HG02885 (cell line): ENCODE results near the gene FAM120A.

Experiments
- ATAC-seq: cut with Tn5 transposase; IDR thresholded peaks from one replicate; pipeline ENCODE4 v1.9.1; 2021; ENCODE audit warnings: mild to moderate bottlenecking; ENCODE audit not compliant: unreplicated experiment, poor library complexity

Gene FAM120A

DNA sequence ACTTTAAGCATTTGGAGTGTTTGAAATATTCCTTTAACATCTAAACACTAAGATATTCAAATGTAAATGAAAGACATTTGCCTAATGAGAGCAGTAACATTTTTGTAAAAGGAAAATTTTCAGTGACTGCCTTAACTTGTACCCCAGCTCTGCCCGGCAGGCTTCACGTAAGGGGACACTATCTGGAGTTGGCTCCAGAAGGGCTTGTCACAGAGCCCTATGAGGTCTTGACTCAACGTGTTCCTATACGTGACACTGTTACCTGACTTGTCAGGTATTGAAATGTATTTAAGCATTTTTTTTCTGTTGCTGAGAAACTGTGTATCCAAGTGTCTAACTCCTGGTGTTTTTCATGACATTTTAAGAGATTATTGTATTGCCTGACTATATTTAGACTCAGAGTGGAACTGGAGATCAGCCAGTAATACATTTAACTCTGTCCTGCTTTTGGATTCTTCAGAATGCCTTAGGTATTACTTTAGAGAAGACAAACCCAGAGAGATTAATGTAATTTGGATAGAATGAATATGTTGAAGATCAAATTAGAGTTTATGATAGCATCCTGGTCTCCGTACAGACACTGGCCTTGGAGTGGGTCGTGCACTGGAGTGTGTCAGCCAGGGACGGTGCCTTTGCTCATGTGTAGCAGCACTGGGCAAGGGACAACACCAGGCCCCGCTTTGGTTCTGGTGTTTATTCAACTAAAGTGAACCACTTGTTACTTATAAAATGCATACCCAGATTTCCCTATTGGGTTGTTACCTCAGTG, 90.3 kb downstream of the FAM120A start:
- no peak for ATAC-seq

DNA sequence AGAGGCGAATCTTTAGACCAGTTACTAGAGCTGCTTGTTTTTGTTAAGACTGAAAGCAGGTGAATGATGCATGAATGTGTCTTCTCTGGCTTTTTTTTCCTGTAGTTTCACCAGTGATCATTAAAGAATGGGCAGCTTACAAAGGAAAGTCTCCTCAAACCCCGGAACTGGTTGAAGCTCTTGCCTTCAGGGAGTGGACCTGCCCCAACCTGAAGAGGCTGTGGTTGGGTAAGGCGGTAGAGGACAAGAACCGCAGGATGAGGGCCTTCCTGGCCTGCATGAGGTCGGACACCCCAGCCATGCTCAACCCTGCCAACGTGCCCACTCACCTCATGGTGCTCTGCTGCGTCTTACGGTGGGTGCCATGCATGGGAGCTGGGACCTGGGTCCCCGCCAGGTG, 91.6 kb downstream of the FAM120A start:
- no peak for ATAC-seq

DNA sequence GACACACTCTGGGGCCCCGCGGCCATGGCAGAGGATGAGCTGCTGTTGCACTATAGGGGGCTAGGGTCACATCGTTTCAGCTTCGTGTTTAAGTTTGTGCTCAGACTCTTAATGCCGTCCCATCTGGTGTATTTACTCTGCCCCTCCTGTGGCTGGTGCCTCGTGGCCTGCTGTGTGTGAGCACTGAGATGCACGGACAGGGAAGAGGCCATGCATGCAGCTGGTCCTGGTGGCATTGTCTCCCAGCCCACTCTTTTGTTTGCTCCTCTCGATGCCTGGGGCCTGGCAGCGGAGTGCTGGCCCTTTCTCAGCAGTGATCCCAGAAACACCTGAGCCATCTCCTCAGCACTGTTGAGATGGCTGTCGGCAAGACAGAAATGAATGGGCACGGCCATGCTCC, 94.9 kb downstream of the FAM120A start:
- ATAC-seq: no peak

DNA sequence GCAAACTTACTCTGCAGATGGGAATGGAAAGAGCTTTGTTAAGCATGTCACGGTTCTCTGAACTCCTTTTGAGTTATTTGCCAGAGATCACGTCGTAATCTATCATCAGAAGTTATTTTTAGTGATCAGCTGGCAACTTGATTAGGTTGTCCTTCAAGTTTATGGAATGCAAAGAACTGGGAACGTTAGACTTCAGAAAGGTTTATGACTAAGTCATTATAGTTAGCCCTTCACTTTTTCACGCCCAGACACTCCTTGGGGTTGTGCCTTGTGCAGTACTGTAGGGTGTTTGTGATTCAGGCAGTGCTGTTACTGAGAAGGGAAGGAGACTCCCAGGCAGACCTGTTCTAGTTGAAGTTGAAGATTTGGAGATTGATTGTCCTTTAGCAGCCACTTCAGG, 98.1 kb downstream of the FAM120A start:
- ATAC-seq: no peak

DNA sequence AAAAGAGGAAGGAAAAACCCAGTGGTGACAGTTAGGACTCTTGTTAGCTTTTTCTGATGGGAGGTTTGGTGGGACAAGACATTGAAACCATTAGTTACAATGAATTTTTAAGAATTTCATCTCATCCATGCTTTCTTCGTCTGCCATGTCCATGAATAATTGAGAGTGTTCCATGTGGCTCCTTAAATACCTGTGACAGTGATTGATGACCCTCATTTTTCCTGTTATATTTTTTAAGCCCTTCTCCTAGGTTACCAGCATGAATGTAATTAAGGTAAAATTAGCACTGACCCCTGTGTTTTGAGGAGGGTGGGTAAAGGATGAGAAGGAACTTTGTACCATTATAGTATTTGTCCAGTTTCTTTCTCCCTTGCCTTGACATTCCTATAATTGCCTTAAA, 101.4 kb downstream of the FAM120A start:
- no peak for ATAC-seq

DNA sequence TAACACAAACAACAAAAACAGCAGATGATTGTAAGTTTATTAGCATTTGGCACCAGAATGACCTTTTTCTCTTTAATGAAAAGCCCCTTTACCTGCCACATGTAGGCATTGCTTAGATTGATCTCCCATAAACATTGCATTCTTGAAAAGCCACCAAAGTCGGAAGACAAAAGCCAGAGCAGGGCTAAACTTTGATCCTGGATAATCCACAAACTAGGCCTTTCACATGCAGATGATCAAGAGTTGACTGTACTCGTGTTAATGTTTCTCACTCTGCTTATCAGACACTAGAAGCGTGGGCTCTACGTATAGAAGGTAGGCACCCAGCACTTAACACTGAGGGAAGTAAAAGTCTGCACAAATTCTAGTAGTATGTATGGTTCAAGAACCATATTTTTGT, 103.9 kb downstream of the FAM120A start:
- no peak for ATAC-seq

DNA sequence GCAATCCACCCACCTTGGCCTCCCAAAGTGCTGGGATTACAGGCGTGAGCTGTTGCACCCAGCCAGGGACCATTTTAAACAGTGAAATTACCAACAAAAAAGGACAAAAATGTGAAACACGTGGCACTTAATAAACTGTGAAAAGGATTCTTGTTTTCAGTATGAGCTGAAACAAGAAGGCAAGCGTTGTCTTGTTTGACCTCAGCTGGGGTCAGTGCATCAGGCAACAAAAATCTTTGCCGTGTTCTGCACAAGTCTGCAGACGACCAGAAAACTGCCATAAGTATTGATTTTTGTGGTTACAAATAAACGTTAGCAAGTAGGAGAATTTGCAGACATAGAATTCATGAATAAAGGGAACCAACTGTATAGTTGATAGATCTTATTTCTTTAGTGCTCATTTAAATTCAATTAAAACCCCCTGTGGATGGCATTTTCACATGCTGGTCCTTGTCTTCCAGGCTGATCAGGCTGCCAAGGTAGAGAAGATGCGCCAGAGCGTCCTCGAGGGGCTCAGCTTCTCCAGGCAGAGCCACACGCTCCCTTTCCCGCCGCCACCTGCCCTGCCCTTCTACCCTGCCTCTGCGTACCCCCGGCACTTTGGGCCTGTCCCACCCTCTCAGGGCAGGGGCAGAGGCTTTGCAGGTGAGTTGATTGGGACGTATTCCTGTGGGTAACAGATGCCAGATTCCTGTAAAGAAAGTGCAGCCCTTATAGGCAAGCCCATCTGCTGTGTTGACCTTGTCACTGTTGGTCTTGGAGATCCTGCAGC, 106.1 kb downstream of the FAM120A start:
- ATAC-seq: no peak

DNA sequence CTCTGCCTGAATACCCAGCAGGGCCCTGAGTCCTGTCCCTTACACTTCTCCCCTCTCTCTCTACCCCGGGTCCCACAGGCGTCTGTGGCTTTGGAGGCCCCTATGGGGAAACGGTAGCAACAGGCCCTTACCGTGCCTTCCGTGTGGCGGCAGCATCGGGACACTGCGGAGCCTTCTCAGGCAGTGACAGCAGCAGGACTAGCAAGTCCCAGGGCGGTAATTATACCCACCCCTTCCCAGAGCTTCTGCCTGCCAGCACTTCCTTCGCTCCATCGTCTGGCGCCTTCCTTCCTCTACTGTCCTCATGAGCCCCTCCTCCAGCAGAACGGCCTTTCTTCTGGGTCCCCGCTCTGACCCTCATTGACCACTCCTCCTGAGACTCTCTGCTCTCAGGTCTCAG, 107.0 kb downstream of the FAM120A start:
- ATAC-seq: no peak

DNA sequence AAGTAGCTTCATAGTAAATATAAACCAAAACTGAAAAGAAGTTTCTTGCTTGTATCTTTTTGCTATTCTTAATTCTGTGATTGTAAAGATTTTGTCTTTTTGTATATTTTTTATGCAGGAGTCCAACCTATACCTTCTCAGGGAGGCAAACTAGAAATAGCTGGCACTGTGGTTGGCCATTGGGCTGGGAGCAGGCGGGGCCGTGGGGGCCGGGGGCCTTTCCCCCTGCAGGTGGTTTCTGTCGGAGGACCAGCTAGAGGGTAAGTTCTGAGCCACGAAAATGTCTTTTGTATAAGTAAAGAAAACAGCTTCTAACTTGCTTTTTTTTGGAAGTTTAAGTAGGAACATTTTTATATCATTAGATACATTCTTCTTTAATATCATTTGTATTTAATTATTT, 109.5 kb downstream of the FAM120A start:
- ATAC-seq: no peak

DNA sequence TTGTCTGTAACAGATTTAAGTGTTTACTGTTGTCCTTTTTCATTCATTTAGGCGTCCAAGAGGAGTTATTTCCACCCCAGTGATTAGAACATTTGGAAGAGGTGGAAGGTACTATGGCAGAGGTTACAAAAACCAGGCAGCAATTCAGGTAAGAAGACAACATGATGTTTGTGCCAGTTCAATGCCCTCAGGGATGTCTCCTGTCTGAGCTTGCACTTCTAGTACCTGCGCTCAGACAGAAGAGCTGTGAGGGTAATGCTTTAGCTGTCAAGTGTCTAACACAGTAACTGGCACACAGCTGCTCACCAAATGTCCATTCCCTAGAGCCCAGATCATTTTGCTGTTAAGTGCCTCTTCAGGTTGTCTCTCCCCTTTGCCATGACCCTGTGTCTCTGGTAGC, 110.7 kb downstream of the FAM120A start:
- no peak for ATAC-seq

DNA sequence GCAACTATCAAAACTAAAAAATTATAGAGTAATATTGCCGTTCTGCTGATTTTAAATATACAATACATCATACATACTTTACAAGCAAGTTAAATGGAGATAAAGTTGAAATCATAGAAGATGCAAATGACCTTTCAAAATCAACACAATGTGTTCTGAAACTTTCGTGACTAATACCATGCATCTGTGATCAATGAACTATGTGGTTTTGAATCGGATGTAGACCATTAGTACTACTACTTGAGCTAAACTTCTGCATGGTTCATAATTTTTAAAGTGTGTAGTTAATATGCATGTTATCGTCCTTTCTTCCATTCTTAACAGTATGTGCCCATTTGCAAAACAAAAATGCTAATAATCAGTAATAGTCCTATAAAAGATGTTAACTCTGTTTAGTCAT, 113.6 kb downstream of the FAM120A start:
- ATAC-seq: no peak

DNA sequence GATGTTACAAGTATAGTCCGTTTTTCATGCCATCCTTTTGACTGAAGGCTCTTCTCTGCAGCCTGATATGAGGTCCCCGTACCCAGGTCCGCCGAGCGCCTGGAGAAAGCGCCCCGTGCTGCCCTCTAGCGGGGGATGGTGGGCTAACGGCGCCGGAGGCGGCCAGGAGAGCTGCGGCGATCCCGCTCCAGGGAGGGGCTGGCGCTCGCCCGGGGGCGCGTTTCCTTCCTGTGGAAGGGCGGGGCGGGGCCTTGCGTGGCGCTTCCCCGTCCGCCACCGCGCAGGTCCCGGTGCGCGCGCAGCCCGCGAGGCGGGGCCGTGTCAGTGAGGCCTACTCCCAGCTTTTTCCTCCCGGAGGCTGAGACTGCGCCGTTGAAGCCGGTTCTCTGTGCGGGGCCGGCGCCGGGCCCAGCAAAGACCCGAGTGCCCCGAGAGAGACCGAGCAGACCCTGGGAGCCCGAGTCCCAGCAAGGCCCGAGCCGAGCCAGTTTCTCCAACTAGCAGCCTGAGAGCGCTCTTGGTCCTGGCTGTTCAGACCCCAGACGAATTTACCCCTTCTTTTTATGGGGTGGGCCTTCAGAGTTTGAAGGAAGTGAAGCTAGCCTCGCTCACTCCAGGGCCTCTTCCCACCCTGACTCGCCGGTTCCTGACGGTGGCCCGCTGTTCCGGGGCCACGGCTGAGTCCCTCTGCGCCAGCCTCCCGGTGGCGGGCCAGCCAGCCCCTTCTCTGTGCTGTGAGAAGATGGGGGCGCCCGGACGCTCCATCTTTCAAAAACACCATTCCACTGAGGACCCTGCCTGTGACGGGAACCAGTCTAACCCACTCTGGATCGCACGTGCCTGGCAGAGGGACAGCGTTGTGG, 115.2 kb downstream of the FAM120A start:
- peak; percentile 94 for ATAC-seq

DNA sequence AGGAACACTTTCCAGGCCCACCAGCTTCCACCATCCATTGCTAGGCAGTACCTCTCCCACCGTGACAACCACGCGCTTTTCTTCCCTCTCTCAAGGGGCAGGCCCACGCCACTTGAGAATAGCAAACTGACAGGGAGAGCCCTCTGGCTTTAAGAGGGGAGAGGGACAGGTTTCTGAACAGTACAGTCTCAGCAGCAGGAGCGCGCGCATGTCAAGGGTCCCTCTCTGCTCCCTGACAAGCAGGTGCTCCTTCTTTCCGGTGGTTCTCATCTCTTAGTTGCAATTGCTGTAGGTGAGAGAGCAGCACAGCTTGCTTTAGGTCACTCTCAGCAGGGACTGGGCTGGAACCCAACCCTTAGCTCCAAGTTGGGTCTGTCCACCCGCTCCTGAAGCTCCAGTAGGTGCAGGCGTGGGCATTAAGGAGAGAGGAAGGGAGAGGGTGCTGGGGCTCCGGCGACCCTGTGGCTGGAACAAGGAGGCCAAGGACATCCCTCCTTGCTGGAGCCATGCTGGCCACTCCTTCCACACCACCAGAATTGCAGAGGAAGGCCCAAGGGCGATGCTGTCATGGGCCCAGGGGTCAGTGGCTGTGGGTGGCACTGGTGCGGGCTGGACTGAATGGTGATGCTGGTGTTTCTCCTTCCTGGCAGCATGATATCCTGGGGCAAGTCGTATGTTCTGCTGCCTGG, 115.9 kb downstream of the FAM120A start:
- ATAC-seq: no peak

DNA sequence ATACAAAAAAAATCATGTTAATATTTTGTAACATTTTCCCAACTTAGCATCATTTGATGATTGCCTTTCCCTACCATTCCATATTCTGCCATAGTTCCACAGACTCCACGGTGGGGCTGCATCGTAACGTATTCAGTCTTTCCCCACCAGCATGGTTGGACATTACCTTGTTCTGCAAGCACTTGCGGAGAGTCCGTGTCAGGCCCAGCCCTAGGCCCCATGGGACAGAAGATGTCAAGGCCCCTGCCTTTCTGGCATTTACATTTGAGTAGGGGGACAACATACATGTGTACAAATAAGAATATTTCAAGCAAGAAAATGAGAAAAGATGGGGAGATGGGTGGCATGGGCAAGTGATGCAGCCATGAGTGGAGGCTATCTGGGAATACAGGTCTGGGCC, 116.7 kb downstream of the FAM120A start:
- no peak for ATAC-seq

DNA sequence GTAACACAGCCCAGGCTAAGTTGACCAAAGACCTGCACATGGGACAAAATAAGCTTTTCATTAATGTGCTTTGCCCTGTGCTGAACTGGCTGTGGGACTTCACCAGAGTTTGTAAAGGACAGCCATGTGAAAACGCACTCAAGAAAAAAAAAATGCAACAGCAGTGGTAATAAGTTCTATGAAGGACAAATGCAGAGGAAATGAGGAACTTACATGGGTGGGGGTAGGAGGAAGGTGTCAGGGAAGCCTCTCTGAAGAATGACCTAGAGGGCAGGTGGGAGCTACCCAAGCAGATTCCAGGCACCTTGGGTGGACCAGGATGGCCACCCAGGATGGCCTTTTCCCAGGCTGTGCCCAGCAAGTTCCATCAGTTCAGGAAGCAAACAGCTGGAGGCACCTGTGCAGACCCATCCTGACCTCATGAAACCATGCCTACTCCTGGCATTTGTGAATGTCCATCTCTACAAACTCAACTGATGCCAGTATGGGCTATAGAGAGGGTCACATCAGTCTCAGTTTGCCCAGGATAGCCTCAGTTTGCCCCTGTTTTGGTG, 118.2 kb downstream of the FAM120A start:
- no peak for ATAC-seq

DNA sequence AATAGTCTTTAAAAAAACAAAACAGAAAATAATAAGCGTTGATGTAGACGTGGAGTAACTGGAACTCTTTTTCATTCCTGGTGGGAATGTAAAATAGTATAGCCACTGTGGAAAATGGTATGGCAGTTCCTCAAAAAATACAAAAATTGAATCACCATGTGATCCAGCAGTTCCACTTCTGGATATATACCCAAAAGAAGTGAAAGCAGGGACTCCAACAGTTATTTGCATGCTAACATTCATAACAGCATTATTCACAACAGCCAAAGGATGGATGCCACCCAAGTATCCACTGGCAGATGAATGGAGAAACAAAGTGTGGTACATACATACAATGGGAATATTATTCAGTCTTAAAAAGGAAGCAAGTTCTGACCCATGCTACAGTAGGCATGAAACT, 120.7 kb downstream of the FAM120A start:
- ATAC-seq: no peak

DNA sequence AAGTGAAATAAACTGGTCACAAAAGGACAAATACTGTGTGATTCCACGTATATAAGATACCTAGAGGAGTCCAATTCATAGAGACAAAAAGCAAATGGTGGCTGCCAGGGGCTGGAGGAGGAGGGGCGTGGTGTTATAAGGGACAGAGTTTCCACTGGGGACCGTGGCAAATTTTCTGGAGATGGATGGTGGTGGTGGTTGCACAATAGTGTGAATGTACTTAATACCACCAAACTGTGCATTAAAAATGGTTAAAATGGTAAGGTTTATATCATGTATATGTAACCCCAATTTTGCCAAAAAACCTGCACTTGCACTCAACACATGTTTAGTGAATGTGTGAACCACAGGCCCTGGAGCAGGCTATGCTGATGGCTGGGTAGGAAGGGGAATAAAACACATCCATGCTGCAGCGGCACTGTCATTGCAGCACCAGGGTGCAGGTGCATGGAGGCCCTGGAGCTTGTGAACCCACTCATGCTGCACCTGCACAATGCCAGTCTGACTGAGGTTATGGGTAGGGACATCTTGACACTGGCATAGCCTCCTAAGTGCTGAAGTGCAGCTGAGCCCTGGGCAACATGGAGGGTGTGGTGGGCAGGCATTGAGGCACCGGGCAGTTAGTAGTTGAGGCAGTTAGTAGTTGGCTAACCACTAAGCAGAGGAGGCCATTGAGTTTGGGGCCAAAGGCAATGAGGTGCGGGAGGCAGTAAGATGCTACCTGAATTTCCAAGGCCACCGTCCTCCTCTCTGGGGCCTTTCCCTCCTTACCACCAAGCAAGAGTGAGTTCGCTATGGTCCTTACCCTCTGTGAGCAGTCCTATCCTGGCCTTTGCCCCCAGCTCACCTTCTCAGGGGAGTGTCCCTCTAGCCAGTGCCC, 121.4 kb downstream of the FAM120A start:
- ATAC-seq: no peak

DNA sequence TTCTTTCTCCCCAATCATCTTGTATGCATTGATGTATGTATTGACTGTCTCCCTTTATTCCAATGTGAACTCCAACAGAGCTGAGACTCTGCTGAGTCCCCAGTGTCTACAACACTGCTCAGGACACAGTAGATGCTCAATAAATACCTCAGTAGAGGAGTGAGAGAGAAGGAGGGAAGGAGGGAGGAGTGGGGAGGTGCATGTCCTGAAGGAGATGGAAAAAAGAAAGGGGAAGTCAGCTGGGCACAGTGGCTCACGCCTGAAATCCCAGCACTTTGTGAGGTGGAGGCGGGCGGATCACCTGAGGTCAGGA, 122.0 kb downstream of the FAM120A start:
- no peak for ATAC-seq
